H1 (cell line): ENCODE data around the gene KRTAP29-1. TPM values are rescaled to one million over a fixed set of nuclear protein-coding genes. Genes with fewer than 3 reads are reported as not detected.
A peak's percentile ranks its signal among the peaks of the same experiment; 100 is the strongest.

ENCODE experiments used
- CTCF ChIA-PET: fragments of 300-600 bp; sonication (Branson Sonifier 250); formaldehyde crosslinking; loops from one replicate; lab custom pipeline; 2021; ENCODE audit not compliant: partially characterized antibody; lab: Charles Lee
- POLR2A ChIA-PET: fragments of 300-600 bp; sonication (Branson Sonifier 250); formaldehyde crosslinking; loops from one replicate; lab custom pipeline; 2021; ENCODE audit warnings: inconsistent platforms; ENCODE audit not compliant: partially characterized antibody; lab: Charles Lee
- DNase-seq, 2 experiments: peaks; one replicate each; pipeline versions ENCODE4 v3.0.0 to v3.0.0-alpha.2; 2010 to 2022; ENCODE audit warnings: low spot score in 2 of 2, low read depth in 1 of 2, mixed read lengths in 1 of 2
- FAIRE-seq: peaks from 2 replicates; lab custom pipeline; 2011; peaks lifted over from hg19 to GRCh38; lab: Jason Lieb, UNC
- H2AFZ ChIP-seq: 2 replicates; pipeline ENCODE4 v1.8.1; 2012; ENCODE audit warnings: low read length, inconsistent platforms
- H2AK5ac ChIP-seq: 2 replicates; pipeline ENCODE4 v1.6.1; 2013; ENCODE audit warnings: low read depth, low read length
- H2BK120ac ChIP-seq: replicated peaks from 2 replicates; pipeline ENCODE3; 2013; ENCODE audit warnings: low read depth, low read length, inconsistent platforms
- H2BK12ac ChIP-seq: 2 replicates; pipeline ENCODE4 v1.6.1; 2013; ENCODE audit warnings: low read depth, low read length
- H2BK15ac ChIP-seq: 2 replicates; pipeline ENCODE4 v1.6.1; 2013; ENCODE audit warnings: low read length
- H2BK20ac ChIP-seq: 2 replicates; pipeline ENCODE4 v1.6.1; 2013; ENCODE audit warnings: low read length
- H2BK5ac ChIP-seq: 2 replicates; pipeline ENCODE4 v1.6.1; 2013; ENCODE audit warnings: low read depth, low read length
- H3K14ac ChIP-seq: 2 replicates; pipeline ENCODE4 v1.6.1; 2013; ENCODE audit warnings: inconsistent platforms; ENCODE audit not compliant: insufficient read length
- H3K18ac ChIP-seq: 2 replicates; pipeline ENCODE4 v1.6.1; 2013; ENCODE audit warnings: low read length; ENCODE audit errors: extremely low read depth
- H3K23ac ChIP-seq: 2 replicates; pipeline ENCODE4 v1.6.1; 2013; ENCODE audit warnings: inconsistent platforms; ENCODE audit not compliant: insufficient read length
- H3K23me2 ChIP-seq: 2 replicates; pipeline ENCODE4 v1.6.1; 2013; ENCODE audit warnings: low read depth, low read length
- H3K27ac ChIP-seq: 2 replicates; pipeline ENCODE4 v1.6.1; 2011; ENCODE audit warnings: low read depth, low read length, inconsistent platforms
- H3K27me3 ChIP-seq, 4 experiments: replicated peaks in 1 of 4; 1 replicate in 1 of 4; 2 replicates in 3 of 4; pipeline versions ENCODE4 v1.6.1 to v1.8.1; 2011 to 2013; ENCODE audit warnings: low read length in 3 of 4, mild to moderate bottlenecking in 3 of 4, inconsistent platforms in 2 of 4, mixed read lengths in 2 of 4, moderate library complexity in 1 of 4; ENCODE audit not compliant: control insufficient read depth in 3 of 4, insufficient read depth in 3 of 4; ENCODE audit errors: extremely low read depth in 1 of 4
- H3K36me3 ChIP-seq, 4 experiments: 2 replicates each; pipeline versions ENCODE4 v1.6.1 to v1.8.1; 2011 to 2013; ENCODE audit warnings: mild to moderate bottlenecking in 4 of 4, low read length in 3 of 4, moderate library complexity in 2 of 4, control low read depth in 1 of 4, inconsistent platforms in 1 of 4; ENCODE audit not compliant: insufficient read depth in 4 of 4, control insufficient read depth in 2 of 4
- H3K4ac ChIP-seq: replicated peaks from 2 replicates; pipeline ENCODE3; 2013; ENCODE audit warnings: low read length, low read depth, mixed read lengths, inconsistent platforms; ENCODE audit not compliant: insufficient read length
- H3K4me1 ChIP-seq, 4 experiments: replicated peaks in 1 of 4; 1 replicate in 1 of 4; 2 replicates in 3 of 4; pipeline versions ENCODE4 v1.6.1 to v1.8.1; 2011 to 2013; ENCODE audit warnings: low read length in 3 of 4, inconsistent platforms in 2 of 4, mixed read lengths in 1 of 4; ENCODE audit not compliant: insufficient read depth in 4 of 4, control insufficient read depth in 3 of 4
- H3K4me2 ChIP-seq, 2 experiments: 2 replicates each; pipeline versions ENCODE4 v1.6.1 to v1.8.1; 2011 to 2013; ENCODE audit warnings: low read depth in 2 of 2, low read length in 2 of 2, control low read depth in 1 of 2, inconsistent platforms in 1 of 2, mild to moderate bottlenecking in 1 of 2; ENCODE audit not compliant: insufficient read depth in 1 of 2
- H3K4me3 ChIP-seq, 4 experiments: fragments of 200-600, 300-600 bp in 1 of 4; sonication (generic), shearing (Covaris generic), sonication (Bioruptor Twin) in 1 of 4; 2 replicates each; pipeline versions ENCODE4 v1.5.1 to v1.8.1; 2011 to 2016; ENCODE audit warnings: low read length in 4 of 4, low read depth in 3 of 4, control low read depth in 2 of 4, inconsistent platforms in 2 of 4, mild to moderate bottlenecking in 2 of 4, mixed read lengths in 1 of 4, moderate library complexity in 1 of 4; ENCODE audit not compliant: insufficient read depth in 2 of 4; ENCODE audit errors: extremely low read depth in 1 of 4
- H3K56ac ChIP-seq: replicated peaks from 2 replicates; pipeline ENCODE3; 2013; ENCODE audit warnings: low read depth, mild to moderate bottlenecking, mixed read lengths, low read length, inconsistent platforms; ENCODE audit not compliant: insufficient read length
- H3K79me1 ChIP-seq: 2 replicates; pipeline ENCODE4 v1.6.1; 2013; ENCODE audit warnings: low read depth, low read length, control low read depth
- H3K79me2 ChIP-seq, 2 experiments: 2 replicates each; pipeline versions ENCODE4 v1.6.1 to v1.8.1; 2012 to 2013; ENCODE audit warnings: low read length in 2 of 2, mild to moderate bottlenecking in 2 of 2, inconsistent platforms in 1 of 2; ENCODE audit not compliant: insufficient read depth in 2 of 2, control insufficient read depth in 1 of 2
- H3K9ac ChIP-seq, 4 experiments: replicated peaks in 1 of 4; 1 replicate in 1 of 4; 2 replicates in 3 of 4; pipeline versions ENCODE4 v1.6.1 to v1.8.1; 2011 to 2013; ENCODE audit warnings: low read depth in 3 of 4, low read length in 3 of 4, control low read depth in 2 of 4, mild to moderate bottlenecking in 2 of 4, moderate library complexity in 2 of 4, inconsistent platforms in 1 of 4; ENCODE audit errors: extremely low read depth in 1 of 4
- H3K9me3 ChIP-seq, 2 experiments: 2 replicates each; pipeline versions ENCODE4 v1.6.1 to v1.8.1; 2012 to 2013; ENCODE audit warnings: mild to moderate bottlenecking in 2 of 2, moderate library complexity in 2 of 2, control low read depth in 1 of 2, inconsistent platforms in 1 of 2, low read depth in 1 of 2, low read length in 1 of 2, mixed read lengths in 1 of 2; ENCODE audit not compliant: insufficient read depth in 2 of 2
- H4K20me1 ChIP-seq, 2 experiments: replicated peaks in 1 of 2; 2 replicates each; pipeline versions ENCODE3 to v1.8.1; 2011 to 2013; ENCODE audit warnings: inconsistent platforms in 2 of 2, low read length in 2 of 2, mild to moderate bottlenecking in 1 of 2; ENCODE audit not compliant: insufficient read depth in 2 of 2, control insufficient read depth in 1 of 2
- H4K5ac ChIP-seq: 2 replicates; pipeline ENCODE4 v1.6.1; 2013; ENCODE audit warnings: low read length, low read depth, mixed read lengths, inconsistent platforms; ENCODE audit not compliant: insufficient read length
- H4K8ac ChIP-seq: 2 replicates; pipeline ENCODE4 v1.8.0; 2013; ENCODE audit warnings: mild to moderate bottlenecking, moderate library complexity, low read length, inconsistent platforms; ENCODE audit not compliant: insufficient read depth; ENCODE audit errors: extremely low read depth
- H4K91ac ChIP-seq: replicated peaks from 2 replicates; pipeline ENCODE3; 2013; ENCODE audit warnings: low read length, mixed read lengths, inconsistent platforms; ENCODE audit not compliant: insufficient read length
- CBX8 ChIP-seq: fragments of 300-800, 300-1000 bp; sonication (generic); IDR thresholded peaks from 2 replicates; pipeline ENCODE4 v1.7.1; 2016; ENCODE audit warnings: low read depth, low read length, borderline replicate concordance
- CHD2 ChIP-seq: IDR thresholded peaks from 2 replicates; pipeline ENCODE4 v1.6.1; 2012; ENCODE audit warnings: low read length, improper control_type of control experiment
- CTBP2 ChIP-seq: IDR thresholded peaks from 2 replicates; pipeline ENCODE4 v1.7.0; 2011; ENCODE audit warnings: borderline replicate concordance, mild to moderate bottlenecking, moderate library complexity, mixed read lengths, low read length; ENCODE audit not compliant: insufficient read depth, insufficient read length
- GTF2F1 ChIP-seq: IDR thresholded peaks from 2 replicates; pipeline ENCODE4 v1.6.1; 2012; ENCODE audit warnings: low read depth, low read length, improper control_type of control experiment, borderline replicate concordance
- MAFK ChIP-seq: IDR thresholded peaks from 2 replicates; pipeline ENCODE4 v1.6.1; 2012; ENCODE audit warnings: low read depth, mild to moderate bottlenecking, improper control_type of control experiment, low read length
- NANOG ChIP-seq: IDR thresholded peaks from 2 replicates; pipeline ENCODE4 v1.6.1; 2011; ENCODE audit warnings: low read length, low read depth, mild to moderate bottlenecking, inconsistent platforms; ENCODE audit not compliant: insufficient read depth, poor library complexity, severe bottlenecking
- POLR2A ChIP-seq, 2 experiments: IDR thresholded peaks; 1 replicate in 1 of 2; 2 replicates in 1 of 2; pipeline ENCODE4 v1.6.1; 2011; ENCODE audit warnings: low read depth in 2 of 2, low read length in 2 of 2, mild to moderate bottlenecking in 2 of 2; ENCODE audit errors: control extremely low read depth in 1 of 2
- POU5F1 ChIP-seq: IDR thresholded peaks from 2 replicates; pipeline ENCODE4 v1.6.1; 2011; ENCODE audit warnings: low read depth, mild to moderate bottlenecking, low read length, moderate library complexity
- RBBP5 ChIP-seq: IDR thresholded peaks from 2 replicates; pipeline ENCODE4 v1.7.1; 2012; ENCODE audit warnings: low read depth, mild to moderate bottlenecking, inconsistent platforms, low read length, moderate library complexity, borderline replicate concordance
- RFX5 ChIP-seq: IDR thresholded peaks from 2 replicates; pipeline ENCODE4 v1.6.1; 2011; ENCODE audit warnings: low read depth, low read length, improper control_type of control experiment, borderline replicate concordance
- SIX5 ChIP-seq: IDR thresholded peaks from 2 replicates; pipeline ENCODE4 v1.6.1; 2011; ENCODE audit warnings: mild to moderate bottlenecking, low read depth, low read length
- SP1 ChIP-seq: IDR thresholded peaks from 2 replicates; pipeline ENCODE4 v1.6.1; 2011; ENCODE audit warnings: low read depth, low read length
- SUZ12 ChIP-seq: fragments of 200-600 bp; sonication (generic); IDR thresholded peaks from 2 replicates; pipeline ENCODE4 v1.6.1; 2012; ENCODE audit warnings: mild to moderate bottlenecking, inconsistent platforms, low read length, moderate library complexity, mixed read lengths
- TEAD4 ChIP-seq: IDR thresholded peaks from 2 replicates; pipeline ENCODE4 v1.6.1; 2012; ENCODE audit warnings: low read depth, low read length, inconsistent platforms, mixed read lengths
- whole genome bisulfite sequencing, 2 experiments: shearing (Covaris generic) in 1 of 2; methylation state at CpG; one replicate each; pipeline versions ENCODE4 v1.1.6 to v1.1.7; 2013 to 2015; ENCODE audit warnings: low lambda C conversion rate in 2 of 2, mixed read lengths in 2 of 2, inconsistent platforms in 1 of 2, low coverage in 1 of 2, missing lambda C conversion rate in 1 of 2; ENCODE audit not compliant: insufficient replicate concordance in 2 of 2, insufficient coverage in 1 of 2, insufficient read length in 1 of 2; ENCODE audit errors: extremely low coverage in 1 of 2, missing lambda C conversion rate in 1 of 2; 5-methylcytosine and 5-hydroxymethylcytosine counted together
- polyA plus RNA-seq, 7 experiments: library from polyadenylated mRNA; depleted of rRNA in 3 of 7; stranded (reverse) in 5 of 7; unstranded in 2 of 7; fragments of >200 nt in 5 of 7; fragments of 200-250 nt in 2 of 7; gene quantifications; 1 replicate in 5 of 7; 2 replicates in 1 of 7; 4 replicates in 1 of 7; pipeline versions ENCODE4 v1.2.1 to v1.2.3, GENCODE V29; 2011 to 2013; ENCODE audit warnings: missing spikeins in 2 of 7, mixed read lengths in 2 of 7
- total RNA-seq: library from RNA; stranded (reverse); fragmentation: NEBNext Ultra II Directional; extraction: Animal tissue kit (Norgen Biotek cat#: 25700); gene quantifications from 2 replicates; pipeline ENCODE4 v1.2.1, GENCODE V29; 2021
- TF ChIP-seq, protein P1 (sequence below): IDR thresholded peaks from 2 replicates; pipeline ENCODE4 v1.6.1; 2011; ENCODE audit warnings: low read depth, mild to moderate bottlenecking, low read length; ENCODE audit not compliant: insufficient read depth

Gene KRTAP29-1
- total and polyA plus RNA-seq, 2 of the 8 experiments (the other 6 are each of a cell fraction or from before 2014, with no cell fraction given) = not detected

DNA sequence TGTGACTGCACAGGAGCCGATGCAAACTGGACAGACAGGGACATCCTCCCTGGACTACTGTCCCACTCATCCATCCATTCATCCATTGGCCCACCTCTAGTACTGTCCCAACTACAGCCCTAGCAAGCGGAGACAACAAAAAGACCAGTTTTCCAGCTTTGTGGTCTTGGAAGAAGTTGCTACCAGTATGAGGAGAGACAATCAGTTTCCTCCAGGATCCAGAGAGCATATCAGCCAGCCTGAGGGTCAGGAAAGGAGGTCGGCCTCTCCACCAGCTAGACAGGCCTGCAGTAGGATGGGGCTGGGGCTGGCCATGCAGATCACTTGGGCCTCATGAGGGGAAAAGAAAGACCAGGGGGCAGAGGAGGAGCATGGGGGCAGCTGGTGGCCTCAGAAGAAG, 31.2 kb upstream of the KRTAP29-1 start:
- Histone ChIP-seq H3K27ac (no peak overlapping the region), H4K8ac (0 out of 2 replicates have a peak overlapping the region, but pooled peaks have one; percentile 57), H3K23me2 (no peaks in the 10 kb centered on the region), H3K4me2 (no peak overlapping the region), H3K23ac (no peak overlapping the region), H3K56ac (no peak overlapping the region), H3K14ac (no peak overlapping the region), H2AK5ac (no peak overlapping the region), H2BK20ac (no peak overlapping the region), H3K79me1 (no peaks in the 10 kb centered on the region), H2BK120ac (no peak overlapping the region), H2BK12ac (no peak overlapping the region), H3K36me3 (no peaks in the 10 kb centered on the region), H3K4ac (no peak overlapping the region), H4K5ac (no peak overlapping the region), H4K20me1 (no peaks in the 10 kb centered on the region), H2BK5ac (no peak overlapping the region), H3K79me2 (no peaks in the 10 kb centered on the region), H3K9ac (no peak overlapping the region), H4K91ac (no peak overlapping the region), H3K27me3 (no peaks in the 10 kb centered on the region), H2BK15ac (no peak overlapping the region), H3K4me1 (no peaks in the 10 kb centered on the region), H2AFZ (no peak overlapping the region), H3K9me3 (no peaks in the 10 kb centered on the region), H3K4me3 (no peak overlapping the region), H3K18ac (no peak overlapping the region)
- DNase-seq (no peak), FAIRE-seq (no peak)
- ChIA-PET CTCF (interaction anchor here (1.1 to 5.8 kb wide), 4 partner anchors 9 to 315 kb away, joined by 4 to 24 read pairs (median 5); no protein-coding TSS in a partner anchor), POLR2A (no interaction called here)
- WGBS, 2 experiments = 95% methylated on average over 3 of the region's 3 CpGs; no CpG with 5 or more reads in 1 of the 2 experiments
- no peak for TF ChIP-seq SIX5
- no peak for TF ChIP-seq SP1
- TF ChIP-seq NANOG = no peak
- TF ChIP-seq RBBP5 = no peak
- no peak for TF ChIP-seq POU5F1
- no peak for TF ChIP-seq CHD2
- TF ChIP-seq CTBP2 = no peak
- TF ChIP-seq TEAD4 = no peak
- TF ChIP-seq CBX8 = no peak
- no peak for TF ChIP-seq POLR2A (IDR thresholded peaks at IDR 0.05; ENCODE audit: control extremely low read depth in 1 of 2, low read depth in 2 of 2, low read length in 2 of 2)
- no peak for TF ChIP-seq SUZ12
- no peak for TF ChIP-seq MAFK
- TF ChIP-seq GTF2F1 = no peak
- TF ChIP-seq, protein P1, sequence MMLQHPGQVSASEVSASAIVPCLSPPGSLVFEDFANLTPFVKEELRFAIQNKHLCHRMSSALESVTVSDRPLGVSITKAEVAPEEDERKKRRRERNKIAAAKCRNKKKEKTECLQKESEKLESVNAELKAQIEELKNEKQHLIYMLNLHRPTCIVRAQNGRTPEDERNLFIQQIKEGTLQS = no peak
- no peak for TF ChIP-seq RFX5
